Measurements from ENCODE around the gene LCN15. TPM values are rescaled to one million over a fixed set of nuclear protein-coding genes. Genes with fewer than 3 reads are reported as not detected.

Gene LCN15
- total RNA-seq, 1 experiment from 2014 or later, result not detected

DNA sequence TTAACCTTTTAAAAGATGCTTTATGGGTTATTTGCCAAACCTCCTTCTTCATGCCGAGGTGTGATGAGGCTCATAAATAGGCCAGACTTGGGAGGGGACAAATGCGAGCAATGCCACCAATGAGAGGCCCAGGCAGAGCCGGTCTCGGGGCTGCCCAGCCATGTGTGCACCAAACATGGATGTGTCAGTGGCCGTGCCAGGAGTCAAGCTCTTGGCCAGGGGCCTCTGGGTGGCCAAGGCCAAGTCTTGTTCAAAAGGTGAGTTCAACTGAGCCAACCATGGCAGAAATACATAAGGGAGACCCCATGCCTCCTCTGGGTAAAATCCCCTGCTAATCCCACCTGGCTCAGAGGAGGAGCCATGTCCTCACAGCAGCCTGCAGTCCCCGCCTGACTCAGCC lies 10.9 kb upstream of the LCN15 start:
- CTCF ChIA-PET, result no interaction called here
- peaks cover 32% of the 10 kb centered on the region for H3K27me3 ChIP-seq (ENCODE audit: insufficient read depth, low read depth)
- TF ChIP-seq EZH2 (IDR thresholded peaks at IDR 0.05; ENCODE audit: low read depth), result no peak
- TF ChIP-seq, protein P1, sequence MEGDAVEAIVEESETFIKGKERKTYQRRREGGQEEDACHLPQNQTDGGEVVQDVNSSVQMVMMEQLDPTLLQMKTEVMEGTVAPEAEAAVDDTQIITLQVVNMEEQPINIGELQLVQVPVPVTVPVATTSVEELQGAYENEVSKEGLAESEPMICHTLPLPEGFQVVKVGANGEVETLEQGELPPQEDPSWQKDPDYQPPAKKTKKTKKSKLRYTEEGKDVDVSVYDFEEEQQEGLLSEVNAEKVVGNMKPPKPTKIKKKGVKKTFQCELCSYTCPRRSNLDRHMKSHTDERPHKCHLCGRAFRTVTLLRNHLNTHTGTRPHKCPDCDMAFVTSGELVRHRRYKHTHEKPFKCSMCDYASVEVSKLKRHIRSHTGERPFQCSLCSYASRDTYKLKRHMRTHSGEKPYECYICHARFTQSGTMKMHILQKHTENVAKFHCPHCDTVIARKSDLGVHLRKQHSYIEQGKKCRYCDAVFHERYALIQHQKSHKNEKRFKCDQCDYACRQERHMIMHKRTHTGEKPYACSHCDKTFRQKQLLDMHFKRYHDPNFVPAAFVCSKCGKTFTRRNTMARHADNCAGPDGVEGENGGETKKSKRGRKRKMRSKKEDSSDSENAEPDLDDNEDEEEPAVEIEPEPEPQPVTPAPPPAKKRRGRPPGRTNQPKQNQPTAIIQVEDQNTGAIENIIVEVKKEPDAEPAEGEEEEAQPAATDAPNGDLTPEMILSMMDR (conservative IDR thresholded peaks at IDR 0.05), result no peak
- no peak overlapping the region for H3K27ac ChIP-seq
- no peak overlapping the region for H3K4me2 ChIP-seq
- peaks cover 14% of the 10 kb centered on the region; the same call in 1 of the 2 replicates for H3F3A ChIP-seq (ENCODE audit: insufficient read depth, low read depth)
- H4K20me1 ChIP-seq (ENCODE audit: insufficient read depth), result no peaks in the 10 kb centered on the region
- BruUV-seq (replicated peaks), result no TSS peak
- no peak for DNase-seq
- no peaks in the 10 kb centered on the region for H3K9me2 ChIP-seq (ENCODE audit: insufficient read depth)
- H3K9me3 ChIP-seq (ENCODE audit: insufficient read depth, low read depth), result no peaks in the 10 kb centered on the region
- H3K79me2 ChIP-seq (ENCODE audit: low read depth), result no peaks in the 10 kb centered on the region
- POLR2A ChIA-PET (ENCODE audit: unreplicated experiment), result no interaction called here
- H3K4me3 ChIP-seq, result no peak overlapping the region
- no peak overlapping the region for H2AFZ ChIP-seq
- no peaks in the 10 kb centered on the region for H3K4me1 ChIP-seq (replicated peaks; ENCODE audit: insufficient read depth)
- intact Hi-C loops (cut with micrococcal nuclease; ENCODE audit: unreplicated experiment), result no loop called here
- H3K36me3 ChIP-seq (ENCODE audit: low read depth), result no peaks in the 10 kb centered on the region

DNA sequence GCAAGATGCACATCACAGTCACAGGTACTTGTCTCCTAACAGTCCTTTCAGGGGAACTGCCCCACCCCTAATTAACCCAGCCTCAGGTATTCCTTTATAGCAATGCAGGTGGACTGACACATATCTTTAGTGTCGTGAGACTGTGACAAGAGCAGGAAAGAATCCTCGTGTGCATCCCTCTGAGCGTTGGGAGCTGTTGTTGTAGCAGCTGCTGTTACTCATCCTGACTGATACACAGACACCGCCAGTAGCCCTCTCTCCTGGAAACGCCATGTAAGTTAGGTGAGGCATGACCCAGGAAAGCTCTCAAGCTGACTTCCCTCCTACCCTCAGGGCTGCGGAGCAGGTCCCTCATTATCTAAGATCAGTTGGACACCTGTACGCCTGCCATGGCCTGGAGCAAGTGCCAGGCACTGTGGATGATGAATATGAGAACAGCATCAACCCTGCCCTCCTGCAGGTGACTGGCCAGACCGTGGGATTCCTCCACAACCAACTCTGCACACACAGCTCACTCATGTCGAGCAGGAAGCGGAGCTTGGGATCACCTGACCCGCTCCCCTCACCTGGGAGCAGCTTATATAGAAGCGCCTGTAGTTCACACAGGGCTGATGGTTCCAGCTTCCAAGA lies 10.2 kb upstream of the LCN15 start:
- DNase-seq, result no peak
- ChIA-PET CTCF (interaction anchor here (0.8 kb wide), 1 partner anchor 255 kb away, joined by 4 read pairs; no protein-coding TSS in a partner anchor), POLR2A (ENCODE audit: unreplicated experiment) (no interaction called here)
- intact Hi-C loops (cut with micrococcal nuclease; ENCODE audit: unreplicated experiment), result no loop called here
- Histone ChIP-seq H4K20me1 (ENCODE audit: insufficient read depth) (no peaks in the 10 kb centered on the region), H3K4me3 (no peak overlapping the region), H3K36me3 (ENCODE audit: low read depth) (no peaks in the 10 kb centered on the region), H3K27me3 (ENCODE audit: insufficient read depth, low read depth) (peaks cover 26% of the 10 kb centered on the region), H3K4me1 (replicated peaks; ENCODE audit: insufficient read depth) (no peaks in the 10 kb centered on the region), H2AFZ (no peak overlapping the region), H3K9me2 (ENCODE audit: insufficient read depth) (no peaks in the 10 kb centered on the region), H3K9me3 (ENCODE audit: insufficient read depth, low read depth) (no peaks in the 10 kb centered on the region), H3K27ac (no peak overlapping the region), H3F3A (ENCODE audit: insufficient read depth, low read depth) (peaks cover 14% of the 10 kb centered on the region; the same call in 1 of the 2 replicates), H3K4me2 (no peak overlapping the region), H3K79me2 (ENCODE audit: low read depth) (no peaks in the 10 kb centered on the region)
- BruUV-seq (replicated peaks), result no TSS peak
- TF ChIP-seq, protein P1 (conservative IDR thresholded peaks at IDR 0.05), result no peak
- no peak for TF ChIP-seq EZH2 (IDR thresholded peaks at IDR 0.05; ENCODE audit: low read depth)

GRCh38 chr9:136773386-136774044 lies 9.2 kb upstream of the LCN15 start:
- intact Hi-C loops (cut with micrococcal nuclease; ENCODE audit: unreplicated experiment), result no loop called here
- no peak for TF ChIP-seq EZH2 (IDR thresholded peaks at IDR 0.05; ENCODE audit: low read depth)
- TF ChIP-seq, protein P1 (conservative IDR thresholded peaks at IDR 0.05), result no peak

More at GRCh38 chr9:136773386-136774044, 9.2 kb upstream of the LCN15 start:
- ChIA-PET POLR2A (ENCODE audit: unreplicated experiment) (no interaction called here), CTCF (no interaction called here)
- no peak overlapping the region for H2AFZ ChIP-seq
- H3K4me3 ChIP-seq, result no peak overlapping the region
- H3K27ac ChIP-seq, result no peak overlapping the region
- no TSS peak for BruUV-seq (replicated peaks)
- peaks cover 14% of the 10 kb centered on the region; the same call in 1 of the 2 replicates for H3F3A ChIP-seq (ENCODE audit: insufficient read depth, low read depth)
- H3K36me3 ChIP-seq (ENCODE audit: low read depth), result no peaks in the 10 kb centered on the region
- H4K20me1 ChIP-seq (ENCODE audit: insufficient read depth), result no peaks in the 10 kb centered on the region
- no peak overlapping the region for H3K4me2 ChIP-seq
- H3K79me2 ChIP-seq (ENCODE audit: low read depth), result no peaks in the 10 kb centered on the region
- H3K9me3 ChIP-seq (ENCODE audit: insufficient read depth, low read depth), result no peaks in the 10 kb centered on the region
- DNase-seq, result no peak
- H3K4me1 ChIP-seq (replicated peaks; ENCODE audit: insufficient read depth), result no peaks in the 10 kb centered on the region
- H3K27me3 ChIP-seq (ENCODE audit: insufficient read depth, low read depth), result peaks cover 15% of the 10 kb centered on the region
- no peaks in the 10 kb centered on the region for H3K9me2 ChIP-seq (ENCODE audit: insufficient read depth)
